Ectodermal cell (in vitro differentiated cells): Measurements from ENCODE around the gene CHST11.
A peak's percentile ranks its signal among the peaks of the same experiment; 100 is the strongest.

Experiments used
- H3K27ac ChIP-seq: 2 replicates; pipeline ENCODE4 v1.7.0; 2013; ENCODE audit warnings: mild to moderate bottlenecking, low read depth, low read length; ENCODE audit not compliant: insufficient read depth, poor library complexity, severe bottlenecking
- H3K27me3 ChIP-seq: 2 replicates; pipeline ENCODE4 v1.7.0; 2013; ENCODE audit warnings: mild to moderate bottlenecking, low read length; ENCODE audit not compliant: insufficient read depth, control insufficient read depth, poor library complexity, severe bottlenecking
- H3K36me3 ChIP-seq: one replicate; pipeline ENCODE4 v1.7.0; 2013; ENCODE audit warnings: low read length; ENCODE audit not compliant: control insufficient read depth, insufficient read depth
- H3K4me1 ChIP-seq: one replicate; pipeline ENCODE4 v1.7.0; 2013; ENCODE audit warnings: low read length; ENCODE audit not compliant: control insufficient read depth, insufficient read depth
- H3K4me3 ChIP-seq: 2 replicates; pipeline ENCODE4 v1.7.0; 2013; ENCODE audit warnings: low read depth, low read length, control low read depth; ENCODE audit not compliant: insufficient read depth
- H3K9me3 ChIP-seq: 2 replicates; pipeline ENCODE4 v1.7.0; 2013; ENCODE audit warnings: mild to moderate bottlenecking, low read length, moderate library complexity; ENCODE audit not compliant: control insufficient read depth
- WGBS, 2 experiments: methylation state at CpG; one replicate each; pipeline ENCODE4 v1.1.7; 2013; ENCODE audit warnings: missing lambda C conversion rate in 2 of 2; 5-methylcytosine and 5-hydroxymethylcytosine counted together

The CHST11 gene

GRCh38 chr12:104764225-104765091, 307.7 kb downstream of the CHST11 start:
- H3K36me3 ChIP-seq = no peaks in the 10 kb centered on the region
- no peak overlapping the region for H3K4me3 ChIP-seq
- peaks cover 17% of the 10 kb centered on the region for H3K4me1 ChIP-seq
- H3K9me3 ChIP-seq = no peaks in the 10 kb centered on the region
- WGBS, 2 experiments = 92 to 93% methylated on average over 8 of the region's 8 CpGs
- H3K27me3 ChIP-seq = no peaks in the 10 kb centered on the region
- H3K27ac ChIP-seq = no peak overlapping the region

DNA sequence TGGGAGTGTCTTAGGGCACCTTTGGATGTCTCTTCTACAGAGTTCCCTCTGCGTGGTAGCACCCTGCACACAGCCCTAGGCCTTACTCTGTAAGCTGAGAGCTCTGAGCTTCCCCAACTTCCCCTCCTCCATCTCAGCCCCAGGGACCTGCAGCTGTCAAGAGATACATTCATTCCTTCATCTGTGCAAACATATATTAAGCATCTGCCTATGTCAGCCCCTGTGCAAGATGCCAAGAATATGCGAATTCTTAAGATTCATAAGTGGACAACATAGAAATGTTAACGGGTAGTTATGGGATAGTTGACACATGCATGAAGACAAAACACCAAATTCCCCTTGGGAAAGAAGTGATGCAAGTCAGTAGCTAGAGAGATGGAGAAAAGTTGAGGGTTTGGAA, 310.5 kb downstream of the CHST11 start:
- H3K9me3 ChIP-seq = no peaks in the 10 kb centered on the region
- 88 to 95% methylated on average over 3 of the region's 3 CpGs for WGBS, 2 experiments
- peaks cover 17% of the 10 kb centered on the region for H3K4me1 ChIP-seq
- no peaks in the 10 kb centered on the region for H3K36me3 ChIP-seq
- H3K4me3 ChIP-seq = no peak overlapping the region
- no peaks in the 10 kb centered on the region for H3K27me3 ChIP-seq
- no peak overlapping the region for H3K27ac ChIP-seq

DNA sequence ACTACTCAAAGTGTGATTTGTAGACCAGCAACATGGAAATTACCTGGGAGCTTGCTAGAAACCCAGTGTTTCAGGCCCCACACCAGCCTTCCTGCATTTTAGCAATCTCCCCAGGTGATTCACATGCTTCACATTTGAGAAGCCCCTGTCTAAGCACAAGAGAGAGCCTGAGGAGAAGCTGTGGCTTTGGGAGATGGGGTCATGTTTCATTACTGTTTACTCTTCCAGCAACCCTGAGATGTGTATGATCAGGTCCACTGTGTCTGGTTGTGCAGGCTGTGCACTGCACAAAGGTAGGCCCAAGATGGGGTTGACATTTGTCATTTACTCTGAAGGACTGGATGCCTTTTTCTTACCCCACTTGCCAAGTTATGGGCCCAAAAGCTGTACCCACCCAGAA, 311.3 kb downstream of the CHST11 start:
- Histone ChIP-seq H3K4me3 (no peak overlapping the region), H3K9me3 (no peaks in the 10 kb centered on the region), H3K36me3 (no peaks in the 10 kb centered on the region), H3K27me3 (no peaks in the 10 kb centered on the region), H3K4me1 (peaks cover 17% of the 10 kb centered on the region), H3K27ac (no peak overlapping the region)

- Histone ChIP-seq H3K36me3 (no peaks in the 10 kb centered on the region), H3K4me3 (no peak overlapping the region), H3K4me1 (peaks cover 17% of the 10 kb centered on the region), H3K27ac (peak overlapping the region; percentile 46), H3K27me3 (no peaks in the 10 kb centered on the region), H3K9me3 (no peaks in the 10 kb centered on the region)
- 7 to 11% methylated on average over 6 of the region's 6 CpGs for WGBS, 2 experiments
Observed at GRCh38 chr12:104769144-104769561, 312.4 kb downstream of the CHST11 start.

DNA sequence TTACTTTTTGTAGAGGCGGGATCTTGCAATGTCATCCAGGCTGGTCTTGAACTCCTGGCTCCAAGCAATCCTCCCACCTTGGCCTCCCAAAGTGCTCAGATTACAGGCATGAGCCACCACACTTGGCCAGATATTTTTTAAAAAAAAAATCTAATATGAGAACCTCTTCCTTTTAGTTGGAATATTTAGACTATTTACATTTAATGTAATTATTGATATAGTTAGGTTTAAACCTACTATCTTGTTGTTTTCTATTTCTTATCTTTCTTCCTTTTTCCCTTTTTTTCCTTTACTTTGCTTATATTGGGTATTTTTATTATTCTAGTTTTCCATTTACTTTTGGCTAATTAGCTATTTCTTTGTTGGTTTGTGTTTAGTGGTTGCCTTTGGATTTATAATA, 315.6 kb downstream of the CHST11 start:
- 98 to 100% methylated on average over 1 of the region's 1 CpG for WGBS, 2 experiments
- H3K27me3 ChIP-seq = no peaks in the 10 kb centered on the region
- H3K9me3 ChIP-seq = no peaks in the 10 kb centered on the region
- no peaks in the 10 kb centered on the region for H3K36me3 ChIP-seq
- no peak overlapping the region for H3K4me3 ChIP-seq
- H3K4me1 ChIP-seq = peaks cover 17% of the 10 kb centered on the region
- H3K27ac ChIP-seq = no peak overlapping the region

DNA sequence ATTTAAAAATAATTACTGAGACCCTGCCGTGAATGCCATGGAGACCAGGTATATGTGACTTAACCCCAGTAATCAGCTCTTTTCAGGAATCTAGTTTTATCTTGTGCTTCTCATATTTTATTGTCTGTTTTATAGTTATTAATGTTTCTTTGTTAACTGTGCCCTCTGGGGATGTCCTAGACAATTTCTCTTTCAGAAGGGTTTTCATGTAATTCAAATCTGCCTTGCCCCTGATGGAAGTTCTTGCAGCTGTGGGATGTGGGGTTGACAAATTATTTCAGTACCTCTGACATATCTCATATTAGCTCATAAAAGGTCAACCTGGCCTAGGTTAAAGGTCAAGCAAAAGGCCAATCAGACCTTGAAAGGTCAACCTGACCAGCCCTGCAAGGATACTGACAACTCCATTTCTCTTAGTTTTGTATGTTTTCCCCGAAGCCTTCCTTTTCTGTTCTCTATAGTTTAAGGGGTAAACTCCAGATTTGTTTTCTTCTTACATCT, 319.0 kb downstream of the CHST11 start:
- Histone ChIP-seq H3K4me3 (no peak overlapping the region), H3K36me3 (no peaks in the 10 kb centered on the region), H3K27me3 (no peaks in the 10 kb centered on the region), H3K4me1 (no peaks in the 10 kb centered on the region), H3K27ac (no peak overlapping the region), H3K9me3 (no peaks in the 10 kb centered on the region)
- WGBS, 2 experiments = 88 to 97% methylated on average over 1 to 2 of the region's 2 CpGs

GRCh38 chr12:104779134-104779533, 322.4 kb downstream of the CHST11 start:
- no peaks in the 10 kb centered on the region for H3K4me1 ChIP-seq
- H3K36me3 ChIP-seq = no peaks in the 10 kb centered on the region
- no peak overlapping the region for H3K4me3 ChIP-seq
- 100% methylated on average over 1 of the region's 2 CpGs; no CpG with 5 or more reads in 1 of the 2 experiments for WGBS, 2 experiments
- no peak overlapping the region for H3K27ac ChIP-seq
- no peaks in the 10 kb centered on the region for H3K27me3 ChIP-seq
- H3K9me3 ChIP-seq = no peaks in the 10 kb centered on the region

DNA sequence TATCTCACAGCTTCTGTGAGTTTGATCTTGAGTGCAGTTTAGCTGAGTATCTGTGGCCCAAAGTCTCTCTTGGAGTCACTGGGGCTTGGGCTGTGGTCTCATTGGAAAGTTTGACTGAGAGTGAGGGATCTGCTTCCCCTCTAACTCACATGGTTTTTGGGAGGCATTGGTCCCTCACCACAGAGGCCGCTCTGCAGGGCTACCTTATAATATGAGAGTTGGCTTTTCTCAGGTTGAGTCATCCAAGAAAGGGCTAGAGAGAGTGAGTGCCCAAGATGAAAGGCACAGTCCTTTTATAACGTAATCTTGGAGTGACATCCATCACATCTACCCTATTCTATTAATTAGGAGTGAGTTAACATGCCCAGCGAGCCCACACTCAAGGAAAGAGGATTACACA, 325.5 kb downstream of the CHST11 start:
- WGBS, 2 experiments = 94 to 99% methylated on average over 2 to 3 of the region's 3 CpGs
- H3K36me3 ChIP-seq = no peaks in the 10 kb centered on the region
- no peak overlapping the region for H3K4me3 ChIP-seq

DNA sequence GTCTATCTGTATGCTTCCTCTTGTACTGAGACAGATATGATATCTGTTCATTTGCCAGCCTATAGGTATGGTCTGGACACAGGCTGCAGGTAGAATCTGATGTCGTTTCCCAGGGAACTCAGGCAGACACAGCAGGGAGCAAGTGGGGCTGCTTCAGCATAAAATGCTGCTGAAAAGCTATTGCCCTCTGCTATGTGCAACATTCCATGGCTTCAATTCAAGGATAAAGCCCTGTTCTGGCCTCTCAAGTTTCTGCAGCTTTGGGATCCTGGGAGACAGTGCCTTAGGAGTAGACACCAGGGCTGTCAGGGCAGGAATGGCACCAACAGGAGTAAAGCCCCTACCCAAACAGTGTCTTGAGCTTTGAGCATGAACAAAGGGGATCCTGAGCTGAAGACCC, 327.8 kb downstream of the CHST11 start:
- Histone ChIP-seq H3K36me3 (no peaks in the 10 kb centered on the region), H3K9me3 (no peaks in the 10 kb centered on the region), H3K4me3 (no peak overlapping the region), H3K27ac (no peak overlapping the region), H3K4me1 (peaks cover 10% of the 10 kb centered on the region), H3K27me3 (no peaks in the 10 kb centered on the region)
- 41 to 57% methylated on average over 1 of the region's 1 CpG for WGBS, 2 experiments

More for the DNA sequence above, 325.5 kb downstream of the CHST11 start:
- Histone ChIP-seq H3K9me3 (no peaks in the 10 kb centered on the region), H3K27me3 (no peaks in the 10 kb centered on the region), H3K27ac (no peak overlapping the region), H3K4me1 (peaks cover 5% of the 10 kb centered on the region)

DNA sequence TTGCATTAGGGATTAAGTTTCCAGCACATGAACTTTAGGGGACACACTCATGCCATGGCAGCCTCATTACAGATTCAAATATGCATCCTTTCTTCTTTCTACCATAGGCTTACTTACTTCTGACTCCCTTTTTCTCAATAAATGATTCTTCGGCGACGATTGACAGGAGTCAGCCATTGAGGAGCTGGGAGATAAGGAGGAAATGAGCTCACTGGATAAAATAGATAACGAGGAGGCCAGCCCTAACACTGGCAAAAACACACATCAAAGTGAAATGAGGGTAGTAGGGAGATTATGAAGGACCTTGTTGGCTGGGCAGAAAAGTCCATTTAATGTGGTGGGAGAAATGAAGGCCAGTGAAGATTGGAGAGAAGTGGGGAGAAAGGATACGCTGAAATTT, 329.1 kb downstream of the CHST11 start:
- WGBS, 2 experiments = 95 to 96% methylated on average over 4 to 5 of the region's 5 CpGs
- no peaks in the 10 kb centered on the region for H3K36me3 ChIP-seq
- no peak overlapping the region for H3K4me3 ChIP-seq
- no peaks in the 10 kb centered on the region for H3K9me3 ChIP-seq
- no peaks in the 10 kb centered on the region for H3K27me3 ChIP-seq
- peaks cover 14% of the 10 kb centered on the region for H3K4me1 ChIP-seq
- H3K27ac ChIP-seq = no peak overlapping the region
